Fibroblast of skin of right biceps (primary cell): ENCODE measurements around the gene LRMDA.
"Not testable (repeated sequence)": the region's sequence is repeated elsewhere in the genome, so short reads cannot be mapped to it uniquely, and the experiment has no call there.

Experiments used
- DNase-seq: peaks from one replicate; pipeline ENCODE4 v3.0.0-alpha.2; 2013

LRMDA gene

DNA sequence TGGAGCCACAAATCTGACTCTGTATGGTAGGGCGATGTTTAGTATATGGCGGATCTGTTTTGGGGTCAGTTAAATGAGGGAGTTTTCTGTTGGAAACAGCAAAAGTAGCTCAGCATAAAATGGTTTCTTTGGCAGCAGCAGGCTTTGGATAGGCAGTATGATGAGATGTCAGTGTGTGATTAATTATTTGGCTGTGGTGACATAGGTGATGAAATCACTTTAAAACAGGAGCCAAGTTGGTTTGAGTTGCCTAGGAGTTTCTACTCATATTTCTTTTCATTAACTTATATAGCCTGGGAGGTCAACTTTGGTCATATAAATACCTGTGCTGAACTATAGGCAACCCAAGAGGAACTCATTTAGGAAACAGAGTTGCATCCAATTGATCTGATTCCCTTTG lies 291.2 kb downstream of the LRMDA start:
- DNase-seq, result no peak

DNA sequence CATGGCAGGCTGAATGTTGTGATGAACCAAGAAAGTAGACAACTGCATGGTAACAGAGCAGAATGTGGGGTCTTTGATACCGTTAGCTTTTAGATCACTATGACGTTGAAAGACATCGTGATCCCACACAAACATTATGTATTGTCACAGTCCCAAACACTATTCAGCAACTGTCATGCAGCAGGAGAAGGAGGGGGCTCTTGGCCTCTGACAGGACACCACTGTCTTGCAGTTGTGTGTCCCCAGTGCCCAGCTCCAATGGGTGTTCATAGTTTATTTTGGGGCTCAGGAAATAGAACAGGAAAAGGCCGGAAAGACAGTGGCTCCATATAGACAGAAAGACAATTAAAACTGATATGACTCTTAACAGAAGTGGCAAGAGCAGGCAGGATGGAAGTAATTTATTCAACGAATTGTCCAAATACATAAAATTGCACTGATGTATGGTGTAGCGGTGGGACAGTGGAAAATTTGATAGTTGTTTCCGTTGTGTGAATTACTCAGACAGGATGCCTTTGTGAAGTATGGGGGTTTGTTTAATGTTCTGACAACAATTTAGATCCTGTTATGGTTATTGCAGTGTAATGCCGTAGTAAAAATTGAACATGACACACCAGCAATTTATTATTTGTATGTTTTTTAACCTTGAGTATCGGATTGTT lies 292.0 kb downstream of the LRMDA start:
- DNase-seq, result no peak

DNA sequence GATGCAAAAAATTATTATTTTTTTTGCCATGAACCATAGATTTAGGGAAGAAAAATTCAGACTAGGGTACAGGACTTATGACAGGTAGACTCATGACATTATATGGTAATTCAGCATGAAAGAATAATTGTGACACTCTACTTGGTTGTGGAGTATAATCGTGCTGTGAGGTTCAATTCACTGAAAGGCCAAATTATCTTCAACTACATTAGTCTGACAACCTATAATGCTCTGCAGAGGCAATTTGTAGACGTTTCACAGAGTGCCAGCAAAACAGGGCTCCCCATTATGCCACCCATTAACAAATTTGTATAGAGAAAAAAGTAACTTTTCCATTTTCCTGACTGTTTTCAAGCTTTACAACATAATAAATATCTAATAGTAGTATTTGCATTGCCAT lies 292.6 kb downstream of the LRMDA start:
- DNase-seq, result no peak

DNA sequence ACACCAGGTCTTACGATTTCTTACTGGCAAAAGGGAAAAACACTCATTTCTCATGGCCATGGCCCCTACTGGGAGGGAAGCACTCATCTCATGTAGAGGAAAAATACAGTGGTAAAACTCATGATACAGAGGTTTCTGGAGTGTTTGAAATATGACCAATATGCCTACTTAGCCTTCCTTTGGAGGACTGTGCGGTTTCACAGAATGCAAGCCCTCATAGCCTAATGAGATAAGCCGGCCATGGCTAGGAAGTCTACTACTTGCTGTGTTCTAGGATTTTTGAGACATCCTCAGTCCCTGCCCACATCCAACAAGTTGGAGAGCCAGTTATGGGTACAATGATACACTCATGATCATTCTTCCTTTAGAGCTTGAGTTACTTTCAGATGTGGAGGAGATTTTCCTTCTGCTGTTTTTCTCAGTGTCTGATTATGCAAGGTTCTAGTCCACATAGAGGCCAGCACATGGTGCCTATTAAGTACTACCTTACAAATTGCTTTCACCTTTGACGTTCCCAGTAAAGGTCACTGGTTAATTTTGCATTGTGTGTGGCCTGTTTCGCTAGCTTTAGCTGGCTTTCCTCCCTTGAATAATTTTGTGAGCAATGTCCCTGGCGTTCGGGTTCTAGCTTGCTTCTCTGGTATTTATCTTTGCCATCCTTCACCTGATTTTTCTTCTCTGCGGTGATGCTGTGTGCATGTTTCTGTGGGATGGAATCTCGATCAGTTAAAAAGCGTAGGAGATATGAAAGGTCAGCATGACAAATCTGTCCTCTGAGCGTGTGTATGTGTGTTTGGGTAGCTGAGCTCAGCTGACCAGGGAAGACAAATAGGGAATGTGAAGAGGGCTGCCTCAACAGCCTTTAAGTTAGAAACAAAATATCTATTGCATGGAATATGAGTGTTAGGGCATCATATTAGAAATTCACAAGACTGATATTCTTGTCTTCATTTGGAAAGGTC lies 295.4 kb downstream of the LRMDA start:
- no peak for DNase-seq

DNA sequence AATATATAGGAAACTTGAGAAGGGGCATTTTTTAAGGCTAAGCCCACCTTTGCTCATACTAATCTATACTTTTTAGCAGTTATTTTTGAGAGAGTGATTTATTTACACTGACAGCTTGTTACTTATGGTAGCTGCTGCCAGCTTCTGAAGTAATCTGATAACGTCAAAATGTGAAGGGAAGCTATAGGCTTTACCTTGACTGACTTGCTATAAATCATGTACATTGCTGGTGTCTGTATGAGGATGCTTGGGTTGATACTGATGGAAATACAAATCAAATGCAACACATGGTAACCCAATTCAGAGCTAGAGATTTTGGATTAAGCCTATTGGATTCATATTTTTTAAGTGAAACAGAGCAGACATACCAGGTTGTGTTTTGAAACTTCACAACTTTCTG lies 299.4 kb downstream of the LRMDA start:
- DNase-seq, result no peak

DNA sequence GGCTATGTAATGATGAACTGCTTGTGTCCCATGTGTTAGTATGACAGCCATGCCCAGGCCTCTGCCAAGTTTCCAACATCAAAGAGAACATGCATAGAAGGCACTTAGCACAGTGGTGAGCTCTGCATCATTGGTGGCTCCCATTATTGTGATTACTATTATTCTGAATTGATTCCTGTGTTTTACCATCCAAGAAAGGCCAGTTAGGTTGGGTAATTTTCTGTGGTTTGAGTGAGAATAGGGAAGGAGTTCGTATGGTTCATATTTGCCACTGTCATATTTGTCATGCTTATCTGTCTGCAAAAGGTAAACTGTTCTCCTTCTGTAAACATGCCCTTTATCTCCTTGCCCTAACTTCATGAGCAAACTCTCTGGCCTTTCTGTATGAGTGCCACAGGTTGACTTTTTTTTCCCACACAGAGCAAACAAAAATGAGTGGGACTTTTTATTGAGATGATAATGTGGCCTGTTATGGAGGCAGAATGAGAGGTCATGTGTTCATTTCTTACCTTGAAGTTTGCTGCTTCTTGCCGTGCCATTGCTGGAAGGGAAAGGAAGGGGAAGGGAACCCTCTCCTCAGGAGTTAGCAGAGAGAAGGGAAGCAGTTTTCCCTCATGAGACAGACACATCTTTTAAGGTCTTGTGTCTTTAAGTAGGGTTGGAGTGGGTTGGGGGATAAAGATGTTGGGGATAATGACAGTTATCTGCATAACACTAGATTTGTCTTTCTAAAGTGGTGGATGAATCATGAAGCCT lies 301.9 kb downstream of the LRMDA start:
- DNase-seq, result no peak

DNA sequence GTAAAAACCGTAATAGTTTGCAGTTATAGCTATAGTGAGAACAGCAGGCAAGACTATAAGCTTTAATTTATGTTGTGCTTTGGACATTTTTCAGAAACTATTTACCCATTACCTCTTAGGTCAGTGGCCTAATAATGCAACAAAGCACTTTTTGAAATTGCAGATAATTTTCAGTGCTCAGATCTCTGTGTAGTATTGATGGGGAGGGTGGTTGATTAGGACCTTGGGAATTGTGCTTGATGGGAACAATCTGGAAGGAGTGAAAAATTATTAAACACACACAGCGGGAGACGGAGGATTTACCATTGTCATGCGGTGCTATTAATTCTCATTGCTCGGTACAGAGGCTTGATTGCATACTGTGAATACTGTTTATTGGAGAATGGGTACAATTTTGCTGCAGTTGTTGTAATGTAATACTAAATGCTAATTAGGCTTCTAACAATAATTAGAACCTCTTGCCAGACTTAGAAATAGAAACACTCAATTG lies 304.8 kb downstream of the LRMDA start:
- no peak for DNase-seq

DNA sequence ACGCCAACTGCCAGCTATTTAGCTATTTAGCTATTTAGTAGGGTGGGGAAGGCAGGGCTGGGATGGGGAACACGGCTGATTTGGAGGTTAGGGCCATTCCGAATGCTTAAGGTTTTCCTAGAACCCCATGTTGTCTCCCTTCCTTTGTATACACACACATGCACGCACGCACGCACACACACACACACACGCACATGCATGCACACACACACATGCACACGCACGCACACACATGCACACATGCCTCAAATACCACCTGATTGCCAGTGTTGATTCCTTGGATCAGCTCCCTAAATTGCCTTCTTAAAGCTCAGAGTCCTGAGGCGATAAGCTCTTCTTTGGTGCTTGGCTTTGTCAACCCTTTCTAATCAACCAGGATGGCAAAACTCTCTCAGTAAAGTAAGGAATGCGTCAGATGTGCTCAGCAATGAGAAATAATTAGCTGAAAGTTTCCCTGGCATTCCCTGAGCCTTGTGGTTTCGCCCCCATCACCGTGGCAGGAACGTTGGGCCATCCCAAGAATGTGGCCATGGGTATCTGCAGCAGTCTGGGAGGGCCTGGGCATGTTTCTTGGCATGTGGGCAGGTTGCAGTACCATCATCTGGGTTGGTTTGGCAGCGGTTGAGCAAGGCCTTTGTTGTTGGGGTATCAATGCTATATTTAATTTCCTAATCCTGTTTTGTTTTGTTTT lies 305.6 kb downstream of the LRMDA start:
- DNase-seq, result no peak

DNA sequence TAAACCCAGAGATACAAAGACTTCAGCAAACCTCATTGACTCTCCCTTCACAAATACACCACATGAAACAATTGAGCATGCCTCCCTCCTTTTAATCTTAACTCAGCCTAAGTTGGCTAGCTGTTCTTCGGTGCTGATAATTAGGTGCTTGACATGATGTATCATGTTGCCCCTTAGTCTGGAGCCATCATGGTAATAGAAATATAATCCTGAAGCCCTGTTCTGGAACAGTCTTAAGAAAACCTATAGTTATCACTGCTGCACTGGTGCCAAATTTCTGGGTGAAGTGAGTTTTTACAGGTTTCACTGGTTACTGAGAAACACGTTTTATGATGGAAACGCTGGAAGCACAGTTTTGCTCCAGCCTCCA lies 306.1 kb downstream of the LRMDA start:
- DNase-seq, result no peak

DNA sequence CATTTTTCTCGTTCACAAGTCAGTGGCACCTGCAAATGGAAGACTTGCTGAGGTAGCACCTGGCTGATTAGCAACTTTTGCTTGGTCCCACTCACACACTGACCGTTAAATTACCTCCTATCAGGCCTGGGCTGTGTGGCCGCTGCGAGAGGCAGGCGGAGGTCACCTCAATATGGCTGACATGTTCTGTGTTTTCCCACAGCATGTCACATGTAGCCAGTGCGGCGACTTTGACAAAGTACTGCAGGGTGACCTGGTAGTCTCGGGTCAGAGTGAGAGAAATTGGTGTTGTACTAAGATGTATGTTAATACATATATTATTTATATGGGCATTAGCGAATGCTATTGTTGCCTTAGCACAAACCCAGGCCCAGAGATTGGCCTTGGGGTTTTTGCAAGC lies 307.5 kb downstream of the LRMDA start:
- no peak for DNase-seq

DNA sequence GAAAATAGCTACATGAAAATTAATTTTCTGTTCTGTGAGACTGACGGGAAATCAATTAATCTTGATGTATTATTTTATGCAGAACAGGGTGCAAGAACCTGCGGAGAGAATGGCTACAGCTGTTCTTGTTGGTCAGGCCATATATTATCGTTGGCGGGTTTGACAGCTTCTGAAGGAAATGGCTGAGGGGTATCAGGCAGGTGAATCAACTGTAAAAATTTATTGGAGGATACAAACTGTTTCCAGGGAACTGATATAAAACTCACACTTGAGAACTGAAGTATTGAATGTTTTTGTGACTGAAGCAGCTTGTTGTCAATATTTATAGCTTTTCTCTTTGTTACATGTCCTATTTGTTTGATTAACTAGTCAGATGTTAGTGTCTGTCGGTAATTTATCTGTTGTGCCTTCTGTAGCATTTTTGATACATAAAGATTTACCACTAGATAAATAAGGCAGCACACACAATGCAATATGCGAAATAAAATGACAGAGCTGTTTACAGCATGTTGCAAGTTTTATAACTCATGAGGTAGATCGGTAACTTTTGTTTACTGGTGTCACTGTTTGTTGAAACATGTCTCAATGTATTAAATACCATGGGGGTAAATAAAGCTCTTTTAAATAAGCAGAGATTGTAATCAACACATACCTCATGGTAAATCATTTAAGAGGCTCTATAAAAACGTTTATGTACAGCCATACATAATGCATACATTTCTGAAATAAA lies 308.2 kb downstream of the LRMDA start:
- no peak for DNase-seq

DNA sequence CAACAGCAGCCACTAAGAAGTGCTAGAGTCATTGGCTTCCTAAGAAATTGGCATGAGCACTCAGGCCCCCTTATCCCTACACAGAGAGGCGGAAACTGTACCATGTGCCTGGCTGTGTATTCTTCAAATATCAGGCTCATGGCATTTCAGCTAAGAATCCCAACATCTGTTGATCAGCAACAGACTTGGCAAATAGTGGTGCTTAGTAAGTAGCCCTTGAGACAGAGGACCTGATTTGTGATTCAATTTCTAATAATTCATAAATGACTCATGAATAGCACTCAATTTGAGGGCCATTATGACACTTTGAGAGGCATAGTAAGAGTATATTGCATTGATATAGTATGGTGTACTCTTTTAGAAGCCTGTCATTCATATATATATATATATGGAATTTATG lies 309.1 kb downstream of the LRMDA start:
- no peak for DNase-seq

DNA sequence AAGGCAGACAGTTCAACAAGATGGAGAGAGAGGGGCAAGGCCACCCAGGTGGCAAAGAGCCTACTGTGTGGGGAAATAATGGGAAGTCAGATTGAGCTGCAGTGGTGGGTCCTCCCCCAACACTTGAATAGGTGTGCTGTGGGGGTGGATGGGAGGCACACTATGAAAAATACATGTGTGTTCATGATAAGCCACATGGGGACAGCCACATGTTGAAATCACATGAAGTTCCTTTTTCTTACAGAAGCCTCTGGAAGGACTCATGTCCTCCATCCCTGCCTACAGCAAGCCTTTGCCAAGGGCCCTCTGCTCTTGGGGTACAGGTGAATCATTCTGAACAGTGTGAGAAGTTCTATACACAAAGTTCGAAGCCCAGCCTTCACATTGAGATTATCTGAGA lies 310.9 kb downstream of the LRMDA start:
- no peak for DNase-seq

DNA sequence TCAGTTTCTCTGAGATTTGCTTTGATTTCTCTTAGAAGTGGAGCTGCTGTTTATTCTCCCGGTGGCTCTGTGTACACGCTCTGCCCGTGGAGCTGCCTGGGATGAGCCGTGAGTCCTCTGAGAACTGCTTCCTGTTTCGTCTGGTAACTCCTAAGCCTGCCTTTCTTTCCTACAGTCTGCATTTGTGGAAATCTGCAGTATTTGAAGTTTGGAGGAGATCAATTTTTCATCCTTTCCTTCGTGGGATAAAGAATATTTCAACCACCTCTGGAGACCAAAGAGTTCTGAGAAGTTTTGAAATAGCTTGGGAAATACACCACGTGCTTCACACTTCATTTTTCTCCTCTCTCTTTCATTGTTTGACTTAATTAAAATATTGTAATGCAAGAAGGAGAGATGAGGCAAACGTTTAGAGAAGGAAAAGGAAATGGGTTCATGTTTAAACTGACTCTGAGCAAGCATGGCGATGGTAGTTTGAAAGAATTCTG lies 311.9 kb downstream of the LRMDA start:
- DNase-seq, result no peak

DNA sequence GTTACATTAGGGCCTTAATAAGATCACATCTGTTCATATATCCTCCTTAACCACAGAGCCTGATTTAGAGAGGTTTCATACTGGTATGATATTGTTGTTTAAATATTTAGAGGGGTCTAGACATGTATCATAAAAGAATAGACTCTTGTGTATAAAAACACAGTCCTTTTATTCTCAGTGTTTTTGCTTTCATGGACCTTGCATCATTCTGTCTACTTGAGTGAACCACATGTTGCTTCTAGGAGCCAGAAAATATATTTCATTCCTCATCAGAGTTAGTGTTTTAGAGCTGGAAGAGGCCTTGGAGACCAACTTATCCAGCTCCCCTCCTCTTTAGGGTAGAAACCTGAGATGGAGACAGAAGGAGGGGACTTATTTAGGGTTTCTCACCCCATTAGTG lies 312.8 kb downstream of the LRMDA start:
- DNase-seq, result peak; percentile 31

DNA sequence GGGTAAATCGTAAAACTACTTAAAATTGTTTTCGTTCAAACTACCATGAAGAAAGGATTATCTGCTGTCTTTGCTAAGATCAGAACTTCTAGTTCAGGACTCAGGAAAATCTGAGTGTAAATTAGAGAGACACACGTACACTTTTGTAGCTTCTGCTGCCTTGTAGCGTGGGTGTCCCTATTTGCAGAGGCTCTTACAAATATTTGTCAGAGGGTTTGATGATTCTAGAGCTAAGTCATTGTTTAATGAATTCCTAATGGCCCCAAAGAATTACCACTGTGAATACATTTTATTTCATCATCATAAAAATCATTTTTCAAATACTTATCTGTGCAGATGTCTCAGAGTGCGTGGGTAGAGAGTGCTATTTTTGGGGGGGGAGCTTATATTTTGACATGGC lies 314.9 kb downstream of the LRMDA start:
- peak; percentile 8 for DNase-seq

DNA sequence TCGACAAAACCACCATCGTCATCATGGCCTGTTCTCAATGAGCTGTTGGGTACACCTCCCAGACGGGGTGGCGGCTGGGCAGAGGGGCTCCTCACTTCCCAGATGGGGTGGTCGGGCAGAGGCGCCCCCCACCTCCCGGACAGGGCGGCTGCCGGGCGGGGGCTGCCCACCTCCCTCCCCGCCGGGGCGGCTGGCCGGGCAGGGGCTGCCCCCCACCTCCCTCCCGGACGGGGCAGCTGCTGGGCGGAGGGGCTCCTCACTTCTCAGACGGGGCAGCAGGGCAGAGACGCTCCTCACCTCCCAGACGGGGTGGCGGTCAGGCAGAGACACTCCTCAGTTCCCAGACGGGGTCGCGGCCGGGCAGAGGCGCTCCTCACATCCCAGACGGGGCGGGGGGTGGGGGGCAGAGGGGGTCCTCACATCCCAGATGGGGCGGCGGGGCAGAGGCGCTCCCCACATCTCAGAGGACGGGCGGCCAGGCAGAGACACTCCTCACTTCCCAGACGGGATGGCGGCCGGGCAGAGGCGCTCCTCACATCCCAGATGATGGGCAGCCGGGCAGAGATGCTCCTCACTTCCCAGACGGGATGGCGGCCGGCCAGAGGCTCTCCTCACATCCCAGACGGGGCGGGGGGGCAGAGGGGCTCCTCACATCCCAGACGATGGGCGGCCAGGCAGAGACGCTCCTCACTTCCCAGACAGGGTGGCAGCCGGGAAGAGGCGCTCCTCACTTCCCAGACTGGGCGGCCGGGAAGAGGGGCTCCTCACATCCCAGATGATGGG lies 318.9 kb downstream of the LRMDA start:
- not testable (repeated sequence) for DNase-seq

DNA sequence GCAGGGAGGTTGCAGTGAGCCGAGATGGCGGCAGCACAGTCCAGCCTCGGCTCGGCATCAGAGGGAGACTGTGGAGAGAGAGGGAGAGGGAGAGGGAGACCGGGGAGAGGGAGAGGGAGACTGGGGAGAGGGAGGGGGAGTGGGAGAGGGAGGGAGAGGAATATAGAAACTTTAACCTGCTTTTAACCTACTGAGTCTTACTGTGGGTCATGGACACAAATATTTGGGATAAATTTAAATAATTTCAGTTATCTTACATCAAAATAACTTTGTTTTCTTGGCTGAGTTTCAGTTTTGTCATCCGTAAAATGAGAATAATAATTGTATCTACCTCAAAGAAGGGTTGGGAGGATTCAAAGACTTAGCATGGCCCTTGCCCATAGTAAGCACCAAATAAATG lies 319.8 kb downstream of the LRMDA start:
- no peak for DNase-seq

DNA sequence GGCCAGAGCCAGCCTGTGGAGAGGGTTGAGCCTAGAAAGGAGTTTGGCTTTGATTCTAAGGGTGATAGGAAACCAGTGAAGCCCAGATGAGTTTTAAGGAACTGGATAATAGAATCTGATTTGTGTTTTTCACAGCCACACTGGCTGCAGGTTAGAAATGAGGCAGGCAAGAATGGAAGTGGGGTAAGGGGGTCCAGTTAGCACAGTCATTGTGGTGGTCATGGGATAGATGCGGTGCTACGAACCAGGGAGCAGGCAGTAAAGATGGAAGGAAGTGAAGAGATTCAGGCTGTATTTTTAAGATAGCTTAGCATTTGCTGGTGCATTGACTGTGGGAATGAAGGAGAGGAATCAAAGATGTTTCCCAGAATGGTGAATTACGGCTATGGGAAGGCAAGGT lies 322.2 kb downstream of the LRMDA start:
- DNase-seq, result no peak

DNA sequence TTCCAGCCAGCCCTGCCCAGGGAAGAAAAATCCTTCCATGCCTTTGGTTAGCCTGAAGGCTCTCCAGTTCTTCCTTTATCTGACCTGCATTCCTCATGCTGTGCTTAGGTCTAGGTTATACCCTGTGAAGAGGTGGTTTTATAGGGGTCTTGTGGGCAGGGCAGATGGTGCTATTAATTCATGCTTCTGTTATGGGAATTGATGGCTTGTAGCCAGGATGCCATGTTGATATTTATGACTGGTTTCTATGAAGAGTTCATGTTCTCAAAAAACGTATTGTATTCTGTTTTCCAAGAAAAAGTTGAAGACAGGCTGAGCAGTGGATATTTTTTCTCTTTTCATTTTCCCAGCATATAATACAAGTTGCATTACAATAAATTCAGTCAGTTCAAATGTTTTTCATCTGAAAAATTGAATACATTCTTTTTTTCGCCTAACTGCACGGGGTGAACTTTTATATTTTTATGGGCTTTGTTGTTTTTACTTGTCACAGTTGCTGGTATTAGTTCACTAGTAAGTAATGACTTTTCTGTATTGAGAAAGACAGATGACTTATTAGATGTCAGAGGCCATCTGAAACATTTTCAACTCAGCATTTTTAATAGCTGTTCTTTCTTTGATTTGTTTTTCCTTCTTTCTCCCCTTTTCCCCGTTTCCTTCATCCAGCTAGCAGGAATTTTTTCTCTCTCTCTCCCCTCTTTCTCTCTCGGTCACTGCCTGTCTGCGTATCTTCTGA lies 322.8 kb downstream of the LRMDA start:
- DNase-seq, result no peak
